ENCODE data around the gene ETV3. TPM values are rescaled to one million over a fixed set of nuclear protein-coding genes. Genes with fewer than 3 reads are reported as not detected.

The ETV3 gene
- total and polyA plus RNA-seq, 2 of the 4 experiments (the other 2 are of a cell fraction): 6.4 to 14.7 TPM

GRCh38 chr1:157115851-157116736 lies 22.1 kb downstream of the ETV3 start:
- no peaks in the 10 kb centered on the region for H3K4me1 ChIP-seq (ENCODE audit: control insufficient read depth, insufficient read depth, low read length)
- 69% methylated on average over 6 of the region's 16 CpGs; no CpG with 5 or more reads in 1 of the 2 experiments for WGBS, 2 experiments (ENCODE audit: extremely low coverage in 2 of 2, insufficient read length in 1 of 2)
- H2AFZ ChIP-seq (replicated peaks; ENCODE audit: low read length, poor library complexity): no peak overlapping the region
- no peak overlapping the region for H4K5ac ChIP-seq (ENCODE audit: low read depth, low read length)
- no peak overlapping the region for H3K4me3 ChIP-seq (ENCODE audit: insufficient read depth, low read depth, low read length)
- peaks cover 16% of the 10 kb centered on the region for H3K27me3 ChIP-seq (ENCODE audit: control insufficient read depth, insufficient read depth, low read length)
- H3K4me2 ChIP-seq (ENCODE audit: low read depth, low read length): no peak overlapping the region
- no peaks in the 10 kb centered on the region for H3K9me3 ChIP-seq (ENCODE audit: control insufficient read depth, insufficient read depth, low read length)
- 0 out of 2 replicates have a peak, but pooled peaks cover 6% of the 10 kb centered on the region for H3K9me1 ChIP-seq (ENCODE audit: insufficient read depth, low read length)
- ATAC-seq (ENCODE audit: low read depth) (no peak), DNase-seq (no peak)
- no peak overlapping the region for H3K27ac ChIP-seq (ENCODE audit: insufficient read depth, low read length)
- H4K20me1 ChIP-seq (ENCODE audit: insufficient read depth, low read length): no peaks in the 10 kb centered on the region
- H2BK120ac ChIP-seq (ENCODE audit: low read depth, low read length): no peak overlapping the region
- in situ Hi-C loops (cut with MboI; ENCODE audit: low sequenced_read_pairs) (no loop called here), intact Hi-C loops (cut with micrococcal nuclease) (no loop called here), dilution Hi-C loops (cut with HindIII; ENCODE audit: low sequenced_read_pairs, unreplicated experiment) (no loop called here)
- no peak overlapping the region for H3K4ac ChIP-seq (ENCODE audit: low read depth, low read length)
- no peak overlapping the region for H3K9ac ChIP-seq (ENCODE audit: low read depth, low read length)
- no peak overlapping the region for H2AK9ac ChIP-seq (replicated peaks; ENCODE audit: low read depth, low read length, poor library complexity)
- H3K14ac ChIP-seq (replicated peaks; ENCODE audit: low read depth, low read length): no peak overlapping the region
- H2BK5ac ChIP-seq (ENCODE audit: low read depth, low read length, poor library complexity, severe bottlenecking): no peak overlapping the region
- TF ChIP-seq MAFK (IDR thresholded peaks at IDR 0.05; ENCODE audit: low read depth, low read length) (no peak), SMC3 (IDR thresholded peaks at IDR 0.05; ENCODE audit: low read depth, low read length) (no peak), MAZ (IDR thresholded peaks at IDR 0.05; ENCODE audit: borderline replicate concordance, low read depth, low read length) (no peak)
- no peak overlapping the region for H3K23ac ChIP-seq (ENCODE audit: low read depth, low read length)
- H3K36me3 ChIP-seq (ENCODE audit: control insufficient read depth, insufficient read depth, low read length): no peaks in the 10 kb centered on the region
- H2AK5ac ChIP-seq (ENCODE audit: low read depth, low read length): no peak overlapping the region
- no peak overlapping the region for H4K8ac ChIP-seq (ENCODE audit: low read depth in 2 of 2, low read length in 2 of 2)
- no peaks in the 10 kb centered on the region for H3K79me1 ChIP-seq (ENCODE audit: low read depth in 1 of 2, low read length in 2 of 2)
- H3K56ac ChIP-seq (ENCODE audit: extremely low read depth, insufficient read depth, low read length): no peak overlapping the region
- H4K91ac ChIP-seq (ENCODE audit: insufficient read depth, low read depth, low read length): no peak overlapping the region
- BruUV-seq (replicated peaks): no TSS peak
- CTCF ChIA-PET: no interaction called here
- POLR2A ChIA-PET (ENCODE audit: unreplicated experiment): no interaction called here
- no peak overlapping the region for H2BK15ac ChIP-seq (ENCODE audit: low read depth, low read length)
- no peak overlapping the region for H3K18ac ChIP-seq (ENCODE audit: low read depth, low read length)
- no peak overlapping the region for H2BK20ac ChIP-seq (ENCODE audit: low read depth, low read length)
